GM19193 (cell line): Measurements from ENCODE around the gene GLI2.

Experiments
- POLR2A ChIP-seq: IDR thresholded peaks from 4 replicates; pipeline ENCODE4 v1.6.1; 2011; ENCODE audit not compliant: insufficient read depth, insufficient read length; ENCODE audit errors: extremely low read depth

GLI2 gene

DNA sequence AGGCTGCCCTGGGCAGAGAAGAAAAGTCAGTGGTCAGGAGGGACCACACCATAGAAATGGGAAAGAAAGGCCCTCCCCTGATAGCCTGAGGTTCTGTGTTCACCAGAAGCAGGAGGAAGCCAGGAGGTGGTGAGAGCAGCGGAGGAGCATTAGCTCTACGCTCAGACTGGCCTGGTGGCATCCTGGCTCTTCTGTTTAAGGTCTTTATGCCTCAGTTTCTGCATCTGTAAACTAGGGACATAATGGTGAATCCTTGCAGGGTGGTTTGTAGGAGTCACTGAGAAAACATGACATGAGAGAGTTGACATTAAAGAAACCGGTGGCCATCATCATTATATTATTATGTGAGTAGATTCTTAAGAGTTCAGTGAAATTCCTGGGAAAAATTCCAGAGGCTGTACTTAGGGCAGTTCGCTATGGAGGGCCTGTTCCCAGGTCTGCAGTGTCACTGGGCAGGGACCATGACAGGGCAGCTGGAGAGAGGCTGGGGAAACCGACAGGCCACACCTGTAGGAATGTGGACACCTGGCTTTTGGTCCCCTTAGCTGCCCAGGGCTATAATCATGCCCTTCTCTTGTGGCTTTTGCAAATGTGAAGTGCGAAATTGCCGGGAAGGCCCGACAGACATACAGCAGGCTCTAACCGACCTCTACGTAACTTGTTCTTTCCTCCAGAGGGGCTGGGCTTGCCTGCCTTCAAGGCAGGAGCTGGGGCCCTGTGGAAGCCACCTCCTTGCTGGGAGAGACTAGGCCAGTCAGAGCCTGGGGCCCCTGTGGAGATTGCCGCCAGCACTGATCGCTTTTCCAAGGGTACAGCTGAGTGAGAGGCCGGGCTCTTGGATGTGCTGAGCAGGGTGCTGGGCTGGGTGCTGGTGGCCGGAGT, 31.0 kb downstream of the GLI2 start:
- no peak for TF ChIP-seq POLR2A

- TF ChIP-seq POLR2A: no peak
These were observed 31.9 kb downstream of the GLI2 start for GRCh38 chr2:120767486-120768005.

DNA sequence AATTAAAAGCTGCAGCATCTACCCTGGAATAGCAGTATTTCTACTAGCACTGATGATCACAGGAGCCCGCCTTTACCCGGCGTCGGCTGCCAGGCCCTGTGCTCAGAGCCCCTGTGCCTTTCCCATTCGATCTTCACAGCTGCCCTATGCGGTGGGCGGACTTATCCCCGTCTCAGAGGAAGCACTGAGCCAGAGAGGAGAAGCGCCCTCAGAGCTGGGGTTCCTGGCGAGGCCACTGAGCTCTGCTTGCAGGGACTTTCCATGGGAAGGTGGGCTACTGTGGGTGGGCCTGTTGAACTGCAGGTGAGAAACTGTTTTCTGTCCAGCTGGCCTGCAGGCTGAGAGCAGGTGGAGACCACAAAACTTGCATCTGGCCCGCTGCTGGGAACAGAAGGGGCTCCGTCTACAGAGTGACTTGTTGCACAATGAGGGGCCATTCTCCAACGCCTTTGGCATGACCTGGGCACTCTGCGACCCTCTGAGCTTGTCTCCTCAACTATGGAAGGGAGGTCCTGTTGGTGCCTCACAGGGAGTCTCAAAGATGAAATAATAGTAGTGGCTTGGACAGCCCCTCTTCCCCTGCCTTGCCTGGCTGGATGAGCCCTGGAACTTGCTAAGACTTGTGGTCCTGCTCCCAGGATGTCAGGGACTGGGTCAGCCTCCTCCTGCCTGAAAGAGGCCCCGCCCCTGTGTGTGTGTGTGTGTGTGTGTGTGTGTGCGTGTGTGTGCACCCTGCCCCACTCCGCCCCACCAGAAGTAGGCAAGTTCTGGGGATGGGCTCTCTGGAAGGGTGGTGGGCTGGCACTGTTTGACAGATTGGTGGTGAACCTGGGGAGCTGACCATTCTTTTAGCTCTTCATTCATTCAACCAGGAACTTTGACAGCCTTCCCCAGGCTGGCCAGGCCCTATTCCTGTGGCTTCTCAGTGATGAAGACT, 32.7 kb downstream of the GLI2 start:
- no peak for TF ChIP-seq POLR2A

DNA sequence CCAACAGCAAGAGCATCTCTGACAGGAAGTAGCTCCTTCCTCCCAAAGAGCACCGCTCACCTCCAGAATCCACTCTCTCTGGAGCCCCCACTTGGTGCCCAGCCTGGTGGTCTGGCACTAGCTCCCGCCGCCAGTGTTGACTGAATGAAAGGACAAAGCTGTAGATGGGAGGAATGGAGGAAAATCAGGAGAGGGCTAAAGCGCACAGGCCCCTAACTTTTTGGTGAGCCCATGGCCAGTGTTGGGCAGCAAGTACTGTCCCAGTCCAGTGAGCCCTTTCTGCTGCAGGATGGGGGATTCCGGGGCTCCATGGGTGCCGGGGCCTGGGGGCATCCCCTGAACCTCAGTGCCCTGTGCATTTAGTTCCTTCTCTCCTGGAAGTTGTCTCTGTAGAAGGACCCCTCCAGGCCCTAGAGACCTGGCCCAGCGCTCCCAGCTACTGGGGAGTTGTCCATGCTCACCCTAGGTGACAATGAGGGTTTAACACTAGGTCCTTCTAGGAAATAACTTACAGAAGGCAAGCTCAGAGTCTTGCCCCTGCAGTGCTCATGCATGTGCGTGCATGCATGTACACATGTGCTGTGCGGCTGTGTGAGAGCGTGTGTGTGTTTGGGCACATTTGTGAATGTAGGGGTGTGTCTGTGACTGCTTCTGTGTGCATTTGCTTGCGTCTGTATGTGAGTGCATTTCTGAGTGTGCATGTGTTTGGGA, 33.6 kb downstream of the GLI2 start:
- no peak for TF ChIP-seq POLR2A

GRCh38 chr2:120769787-120770120, 34.1 kb downstream of the GLI2 start:
- TF ChIP-seq POLR2A: no peak

GRCh38 chr2:120770176-120770575, 34.5 kb downstream of the GLI2 start:
- no peak for TF ChIP-seq POLR2A

- TF ChIP-seq POLR2A: no peak
These were observed 35.0 kb downstream of the GLI2 start for GRCh38 chr2:120770641-120771040.

- no peak for TF ChIP-seq POLR2A
These were observed 35.6 kb downstream of the GLI2 start for GRCh38 chr2:120771111-120771780.

- TF ChIP-seq POLR2A: no peak
These were observed 36.1 kb downstream of the GLI2 start for GRCh38 chr2:120771781-120772208.

DNA sequence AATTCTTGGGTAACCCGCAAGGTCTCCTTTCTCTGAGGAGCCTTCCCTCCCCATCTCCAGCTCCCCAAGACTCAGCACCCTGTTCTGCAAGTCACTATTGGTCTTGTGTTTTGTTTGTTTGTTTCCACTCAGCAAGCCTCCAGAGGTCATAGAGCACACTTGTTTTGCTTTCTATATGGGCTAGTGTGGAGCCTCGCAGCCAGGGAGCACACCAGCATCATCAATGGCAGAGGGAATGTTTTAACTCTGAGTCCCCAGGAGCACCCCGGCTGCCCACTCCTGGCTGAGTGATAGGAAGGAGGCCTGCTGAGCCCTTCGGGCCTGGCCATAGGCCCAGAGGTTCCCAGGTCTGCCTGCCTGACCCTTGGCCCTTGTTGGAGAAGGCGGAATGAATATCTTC, 36.6 kb downstream of the GLI2 start:
- no peak for TF ChIP-seq POLR2A

DNA sequence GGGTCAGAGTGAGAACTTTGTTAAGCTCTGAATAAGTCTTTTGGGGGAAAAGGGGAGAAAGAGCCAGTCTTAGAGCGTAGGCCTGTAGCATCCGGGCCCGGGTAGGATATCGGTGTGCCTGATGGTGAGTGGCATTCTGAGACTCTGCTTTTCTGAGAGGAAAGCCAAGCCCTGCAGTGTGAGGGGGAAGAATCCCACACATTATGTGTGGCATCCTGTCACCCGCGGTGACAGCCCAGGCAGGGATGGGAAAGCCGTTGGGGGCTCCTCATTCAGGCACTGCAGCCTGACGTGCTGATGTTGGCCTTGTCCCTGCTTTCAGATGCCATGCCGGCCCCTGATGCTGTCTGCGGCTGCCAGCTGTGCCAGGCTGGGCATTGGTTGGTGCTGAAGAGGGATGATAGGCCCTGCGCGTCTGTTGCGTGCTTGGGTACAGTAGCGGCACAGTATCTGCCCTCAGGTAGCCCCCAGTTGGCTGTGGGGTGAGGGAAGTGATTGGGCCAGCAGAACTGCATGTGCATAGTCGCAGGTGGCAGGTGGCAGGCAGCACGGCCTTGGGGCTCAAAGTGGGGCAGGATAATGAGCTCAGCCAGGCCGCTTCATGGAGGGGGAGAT, 37.6 kb downstream of the GLI2 start:
- TF ChIP-seq POLR2A: no peak

DNA sequence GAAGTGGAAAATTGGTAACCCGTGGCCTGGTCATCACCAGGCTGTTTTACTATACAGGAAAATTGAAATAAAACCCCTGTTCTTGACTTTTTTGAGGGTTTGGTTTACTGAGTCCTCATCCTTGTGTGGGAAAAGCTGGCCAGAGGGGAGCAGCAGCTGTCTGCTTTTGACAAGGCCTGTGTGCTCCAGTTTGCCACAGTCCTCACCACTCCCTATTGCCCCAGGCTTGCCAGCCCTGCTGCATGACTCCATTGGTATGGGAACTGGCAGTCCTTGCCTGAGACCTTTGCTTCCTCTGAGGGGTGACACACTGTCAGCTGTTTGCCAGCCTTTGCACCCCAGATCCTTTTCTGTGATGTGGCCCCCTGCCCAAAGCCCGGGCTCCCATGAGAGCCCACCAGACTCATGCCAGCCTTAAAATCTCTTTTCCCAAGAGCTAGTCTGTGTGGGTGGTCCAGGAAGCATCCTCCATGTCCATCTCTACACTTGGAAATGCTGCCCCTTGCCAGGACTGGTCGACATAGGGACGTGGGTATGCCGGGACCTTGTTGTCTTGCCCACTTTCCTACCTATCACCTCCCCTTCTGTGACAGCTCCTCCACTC, 39.0 kb downstream of the GLI2 start:
- no peak for TF ChIP-seq POLR2A

DNA sequence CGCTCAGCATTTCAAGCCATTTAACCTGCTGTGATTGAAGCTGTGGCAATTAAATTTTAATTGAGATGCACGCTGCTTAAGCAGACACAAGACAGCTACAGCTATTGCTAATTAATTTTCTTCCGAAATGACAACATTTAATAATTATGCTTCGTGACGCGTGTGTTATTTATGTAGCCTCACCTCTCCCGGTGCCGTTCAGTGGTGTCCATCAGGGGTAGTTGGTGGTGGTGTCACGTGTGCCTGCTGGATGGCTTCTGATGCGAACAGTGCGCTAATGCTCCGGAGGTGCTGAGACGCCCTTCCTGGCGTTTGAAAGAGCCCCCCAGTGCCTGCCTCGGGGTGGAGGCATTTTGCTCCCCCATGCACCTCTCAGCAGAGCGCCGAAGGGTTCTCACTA, 39.5 kb downstream of the GLI2 start:
- TF ChIP-seq POLR2A: no peak
